GM23338 (cell line): ENCODE results near the gene CALHM5.

Source experiments
- CREB1 ChIP-seq: fragments of 250-450 bp; sonication (Bioruptor Pico); IDR thresholded peaks from 2 replicates; pipeline ENCODE4 v1.5.0; 2020; ENCODE audit warnings: low read depth, mild to moderate bottlenecking, moderate library complexity
- CTCF ChIP-seq, 2 experiments: fragments of 200-600 bp in 1 of 2; sonication (generic) in 1 of 2; conservative IDR thresholded peaks; 2 replicates each; pipeline versions ENCODE4 v1.5.1 to v1.6.1; 2016 to 2017; ENCODE audit warnings: antibody characterized with exemption in 2 of 2, low read depth in 2 of 2, mild to moderate bottlenecking in 2 of 2, moderate library complexity in 1 of 2
- EZH2 ChIP-seq: fragments of 200-600 bp; sonication (generic); IDR thresholded peaks from one replicate; pipeline ENCODE4 v1.8.0; 2017; ENCODE audit warnings: antibody characterized with exemption, mild to moderate bottlenecking, low read depth; ENCODE audit not compliant: unreplicated experiment
- EZH2phosphoT487 ChIP-seq: fragments of 200-600 bp; sonication (generic); IDR thresholded peaks from one replicate; pipeline ENCODE4 v1.8.1; 2018; ENCODE audit warnings: antibody characterized with exemption; ENCODE audit not compliant: unreplicated experiment
- JUNB ChIP-seq: IDR thresholded peaks from one replicate; pipeline ENCODE4 v1.6.1; 2016; ENCODE audit warnings: antibody characterized with exemption; ENCODE audit not compliant: unreplicated experiment
- NANOG ChIP-seq: IDR thresholded peaks from 2 replicates; pipeline ENCODE4 v1.6.1; 2016; ENCODE audit warnings: antibody characterized with exemption, borderline replicate concordance
- POLR2AphosphoS5 ChIP-seq: IDR thresholded peaks from 2 replicates; pipeline ENCODE4 v1.6.1; 2016; ENCODE audit warnings: antibody characterized with exemption, low read depth
- REST ChIP-seq: IDR thresholded peaks from one replicate; pipeline ENCODE4 v1.6.1; 2018; ENCODE audit warnings: antibody characterized with exemption; ENCODE audit not compliant: unreplicated experiment
- STAT1 ChIP-seq: IDR thresholded peaks from one replicate; pipeline ENCODE4 v1.6.1; 2016; ENCODE audit warnings: antibody characterized with exemption; ENCODE audit not compliant: unreplicated experiment
- ZNF114 ChIP-seq: fragments of 250-450 bp; sonication (Bioruptor Pico); IDR thresholded peaks from 2 replicates; pipeline ENCODE4 v1.5.0; 2020; ENCODE audit warnings: mild to moderate bottlenecking, moderate library complexity
- ZNF331 ChIP-seq: fragments of 250-450 bp; sonication (Bioruptor Pico); IDR thresholded peaks from 2 replicates; pipeline ENCODE4 v1.5.0; 2020; ENCODE audit warnings: low read depth, mild to moderate bottlenecking, moderate library complexity
- ZNF462 ChIP-seq: fragments of 250-450 bp; sonication (Bioruptor Pico); IDR thresholded peaks from 2 replicates; pipeline ENCODE4 v1.5.0; 2020; ENCODE audit warnings: mild to moderate bottlenecking, moderate library complexity

- TF ChIP-seq CTCF (conservative IDR thresholded peaks at IDR 0.05; ENCODE audit: low read depth in 2 of 2) (no peak), EZH2 (no peak), POLR2AphosphoS5 (no peak), REST (no peak), CREB1 (CRISPR knock-in tag) (no peak), ZNF462 (no peak), JUNB (no peak), EZH2phosphoT487 (no peak), ZNF331 (CRISPR knock-in tag) (no peak), STAT1 (no peak), ZNF114 (CRISPR knock-in tag) (no peak), NANOG (no peak)
Observed at GRCh38 chr6:116507324-116507723, 4.1 kb upstream of the CALHM5 start.
